Brain microvascular endothelial cell (primary cell): ENCODE results near the gene SPRR5.
A peak's percentile ranks its signal among the peaks of the same experiment; 100 is the strongest.

Experiments used
- DNase-seq: peaks from one replicate; pipeline ENCODE4 v3.0.0-alpha.2; 2020
- H3K27ac ChIP-seq: fragments of 250-450 bp; sonication (Bioruptor Pico); 2 replicates; pipeline ENCODE4 v1.5.1; 2020; ENCODE audit warnings: mild to moderate bottlenecking, moderate library complexity
- H3K27me3 ChIP-seq: fragments of 250-450 bp; sonication (Bioruptor Pico); replicated peaks from 2 replicates; pipeline ENCODE4 v1.5.1; 2020; ENCODE audit warnings: mild to moderate bottlenecking
- H3K36me3 ChIP-seq: fragments of 250-450 bp; sonication (Bioruptor Pico); replicated peaks from 2 replicates; pipeline ENCODE4 v1.5.1; 2020; ENCODE audit warnings: mild to moderate bottlenecking
- H3K4me3 ChIP-seq: 2 replicates; pipeline ENCODE4 v1.5.1; 2011; ENCODE audit warnings: low read depth, mild to moderate bottlenecking, control low read depth, low read length, moderate library complexity
- CTCF ChIP-seq: IDR thresholded peaks from 2 replicates; pipeline ENCODE4 v1.5.1; 2011; ENCODE audit warnings: low read depth, mild to moderate bottlenecking, moderate library complexity, low read length, control low read depth, inconsistent platforms; ENCODE audit errors: missing control alignments
- in situ Hi-C: cut with HindIII; loops from 2 replicates; pipeline ENCODE4 v1.10.0; 2017; ENCODE audit warnings: low sequenced_read_pairs, low pct_ligation_motif_present

The SPRR5 gene

GRCh38 chr1:152912900-152913299 is 34.1 kb upstream of the SPRR5 start:
- H3K4me3 ChIP-seq: no peak overlapping the region
- in situ Hi-C loops: no loop called here
- DNase-seq: no peak

GRCh38 chr1:152917794-152918193 is 29.2 kb upstream of the SPRR5 start:
- H3K4me3 ChIP-seq: no peak overlapping the region
- no peak overlapping the region for H3K27ac ChIP-seq
- no peaks in the 10 kb centered on the region for H3K36me3 ChIP-seq
- in situ Hi-C loops: no loop called here
- no peak for TF ChIP-seq CTCF
- DNase-seq: no peak
- no peaks in the 10 kb centered on the region for H3K27me3 ChIP-seq

More at GRCh38 chr1:152912900-152913299, 34.1 kb upstream of the SPRR5 start:
- Histone ChIP-seq H3K36me3 (no peaks in the 10 kb centered on the region), H3K27ac (no peak overlapping the region), H3K27me3 (no peaks in the 10 kb centered on the region)
- TF ChIP-seq CTCF: no peak

GRCh38 chr1:152919071-152919470 is 27.9 kb upstream of the SPRR5 start:
- no peak overlapping the region for H3K4me3 ChIP-seq
- no peaks in the 10 kb centered on the region for H3K36me3 ChIP-seq
- in situ Hi-C loops: no loop called here
- no peak for TF ChIP-seq CTCF
- no peak overlapping the region for H3K27ac ChIP-seq
- H3K27me3 ChIP-seq: no peaks in the 10 kb centered on the region
- no peak for DNase-seq

- in situ Hi-C loops: no loop called here
- Histone ChIP-seq H3K27ac (no peak overlapping the region), H3K36me3 (no peaks in the 10 kb centered on the region), H3K4me3 (no peak overlapping the region), H3K27me3 (no peaks in the 10 kb centered on the region)
- no peak for TF ChIP-seq CTCF
- DNase-seq: no peak
Measured at GRCh38 chr1:152924191-152924590, 22.8 kb upstream of the SPRR5 start.

- Histone ChIP-seq H3K4me3 (no peak overlapping the region), H3K27me3 (no peaks in the 10 kb centered on the region), H3K27ac (no peak overlapping the region), H3K36me3 (no peaks in the 10 kb centered on the region)
- TF ChIP-seq CTCF: peak; percentile 49
- no peak for DNase-seq
- in situ Hi-C loops: no loop called here
Measured at GRCh38 chr1:152926091-152926490, 20.9 kb upstream of the SPRR5 start.

- in situ Hi-C loops: no loop called here
- no peak overlapping the region for H3K27ac ChIP-seq
- no peak for DNase-seq
- no peak overlapping the region for H3K4me3 ChIP-seq
- no peaks in the 10 kb centered on the region for H3K36me3 ChIP-seq
- no peak for TF ChIP-seq CTCF
- H3K27me3 ChIP-seq: no peaks in the 10 kb centered on the region
Measured at GRCh38 chr1:152928671-152929070, 18.3 kb upstream of the SPRR5 start.
